Nephron (organoid): ENCODE results near the gene KIF26A.

ENCODE experiments used
- H3K27ac Mint-ChIP-seq, 3 experiments: 2 replicates each; pipeline ENCODE4 v1.8.0; 2020; ENCODE audit warnings: mixed read lengths in 3 of 3, mild to moderate bottlenecking in 2 of 3, moderate library complexity in 1 of 3
- H3K27me3 Mint-ChIP-seq: 2 replicates; pipeline ENCODE4 v1.8.0; 2021; ENCODE audit warnings: low read depth, mild to moderate bottlenecking, moderate library complexity, mixed read lengths
- H3K36me3 Mint-ChIP-seq: 2 replicates; pipeline ENCODE4 v1.8.0; 2020; ENCODE audit warnings: low read depth, mixed read lengths
- H3K4me1 Mint-ChIP-seq: 2 replicates; pipeline ENCODE4 v1.8.0; 2020; ENCODE audit warnings: mixed read lengths
- H3K4me3 Mint-ChIP-seq, 3 experiments: 2 replicates each; pipeline ENCODE4 v1.8.0; 2020; ENCODE audit warnings: mild to moderate bottlenecking in 3 of 3, mixed read lengths in 3 of 3, moderate library complexity in 2 of 3
- H3K9me3 Mint-ChIP-seq: 2 replicates; pipeline ENCODE4 v1.8.0; 2020; ENCODE audit warnings: mixed read lengths
- TF ChIP-seq, protein P1 (sequence below), 3 experiments: fragments of 200-600 bp; sonication (generic); IDR thresholded peaks; one replicate each; pipeline ENCODE4 v1.5.0; 2021; ENCODE audit warnings: antibody characterized with exemption in 3 of 3; ENCODE audit not compliant: unreplicated experiment in 3 of 3

The KIF26A gene

GRCh38 chr14:104215706-104216334, 77.4 kb downstream of the KIF26A start:
- Mint-ChIP-seq H3K4me3 (no peak overlapping the region), H3K36me3 (no peaks in the 10 kb centered on the region), H3K9me3 (no peaks in the 10 kb centered on the region), H3K4me1 (peaks cover 19% of the 10 kb centered on the region), H3K27me3 (peaks cover 48% of the 10 kb centered on the region), H3K27ac (no peak overlapping the region)
- TF ChIP-seq, protein P1, sequence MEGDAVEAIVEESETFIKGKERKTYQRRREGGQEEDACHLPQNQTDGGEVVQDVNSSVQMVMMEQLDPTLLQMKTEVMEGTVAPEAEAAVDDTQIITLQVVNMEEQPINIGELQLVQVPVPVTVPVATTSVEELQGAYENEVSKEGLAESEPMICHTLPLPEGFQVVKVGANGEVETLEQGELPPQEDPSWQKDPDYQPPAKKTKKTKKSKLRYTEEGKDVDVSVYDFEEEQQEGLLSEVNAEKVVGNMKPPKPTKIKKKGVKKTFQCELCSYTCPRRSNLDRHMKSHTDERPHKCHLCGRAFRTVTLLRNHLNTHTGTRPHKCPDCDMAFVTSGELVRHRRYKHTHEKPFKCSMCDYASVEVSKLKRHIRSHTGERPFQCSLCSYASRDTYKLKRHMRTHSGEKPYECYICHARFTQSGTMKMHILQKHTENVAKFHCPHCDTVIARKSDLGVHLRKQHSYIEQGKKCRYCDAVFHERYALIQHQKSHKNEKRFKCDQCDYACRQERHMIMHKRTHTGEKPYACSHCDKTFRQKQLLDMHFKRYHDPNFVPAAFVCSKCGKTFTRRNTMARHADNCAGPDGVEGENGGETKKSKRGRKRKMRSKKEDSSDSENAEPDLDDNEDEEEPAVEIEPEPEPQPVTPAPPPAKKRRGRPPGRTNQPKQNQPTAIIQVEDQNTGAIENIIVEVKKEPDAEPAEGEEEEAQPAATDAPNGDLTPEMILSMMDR (IDR thresholded peaks at IDR 0.05; ENCODE audit: unreplicated experiment in 3 of 3): no peak

GRCh38 chr14:104216457-104216856, 78.1 kb downstream of the KIF26A start:
- Mint-ChIP-seq H3K4me1 (peaks cover 14% of the 10 kb centered on the region), H3K27me3 (peaks cover 42% of the 10 kb centered on the region), H3K27ac (peak overlapping the region in 2 of 3 experiments; percentile 53 to 59), H3K36me3 (no peaks in the 10 kb centered on the region), H3K9me3 (no peaks in the 10 kb centered on the region), H3K4me3 (no peak overlapping the region)
- TF ChIP-seq, protein P1 (IDR thresholded peaks at IDR 0.05; ENCODE audit: unreplicated experiment in 3 of 3): no peak

- TF ChIP-seq, protein P1 (IDR thresholded peaks at IDR 0.05; ENCODE audit: unreplicated experiment in 3 of 3): no peak
- Mint-ChIP-seq H3K4me1 (peaks cover 22% of the 10 kb centered on the region), H3K9me3 (no peaks in the 10 kb centered on the region), H3K4me3 (no peak overlapping the region), H3K27ac (no peak overlapping the region), H3K27me3 (peaks cover 41% of the 10 kb centered on the region), H3K36me3 (no peaks in the 10 kb centered on the region)
Measured at GRCh38 chr14:104217486-104218360, 79.3 kb downstream of the KIF26A start.

GRCh38 chr14:104218361-104219180, 80.2 kb downstream of the KIF26A start:
- Mint-ChIP-seq H3K27me3 (peaks cover 44% of the 10 kb centered on the region), H3K4me3 (no peak overlapping the region), H3K36me3 (no peaks in the 10 kb centered on the region), H3K9me3 (no peaks in the 10 kb centered on the region), H3K27ac (no peak overlapping the region), H3K4me1 (peaks cover 24% of the 10 kb centered on the region)
- TF ChIP-seq, protein P1 (IDR thresholded peaks at IDR 0.05; ENCODE audit: unreplicated experiment in 3 of 3): no peak

DNA sequence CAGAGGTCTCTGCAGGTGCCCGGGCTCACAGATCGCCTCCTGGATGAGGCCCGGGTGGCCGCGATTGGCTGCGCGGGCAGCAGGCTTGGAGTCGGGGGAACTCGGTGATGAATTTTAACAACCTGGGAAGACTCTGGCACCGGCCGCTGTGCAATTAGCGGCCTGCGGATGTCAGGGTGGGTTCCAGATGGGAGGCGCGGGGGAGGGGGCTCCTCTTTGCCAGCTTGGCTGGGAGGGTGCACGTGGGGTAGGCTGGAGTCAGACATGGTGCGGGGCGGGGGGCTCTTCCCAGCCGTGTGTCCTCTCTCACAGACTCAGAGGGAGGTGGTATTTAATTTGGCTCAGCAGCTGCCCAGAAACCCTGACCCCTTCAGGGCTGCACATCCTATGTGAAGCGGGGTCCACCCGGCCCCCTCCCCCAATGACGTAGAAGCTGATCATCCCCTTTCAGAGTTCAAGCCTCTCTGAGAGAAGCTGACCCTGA, 81.4 kb downstream of the KIF26A start:
- Mint-ChIP-seq H3K36me3 (no peaks in the 10 kb centered on the region), H3K27me3 (peaks cover 38% of the 10 kb centered on the region), H3K27ac (peak overlapping the region in 2 of 3 experiments; percentile 55 to 71), H3K4me1 (peaks cover 36% of the 10 kb centered on the region), H3K9me3 (no peaks in the 10 kb centered on the region), H3K4me3 (no peak overlapping the region)
- TF ChIP-seq, protein P1 (IDR thresholded peaks at IDR 0.05; ENCODE audit: unreplicated experiment in 3 of 3): no peak
